ENCODE measurements around the gene FARP2. TPM values are rescaled to one million over a fixed set of nuclear protein-coding genes. Genes with fewer than 3 reads are reported as not detected.
"Not testable (repeated sequence)": the region's sequence is repeated elsewhere in the genome, so short reads cannot be mapped to it uniquely, and the experiment has no call there.

FARP2 gene
- total and polyA plus RNA-seq, 10 of the 15 experiments (the other 5 are each of a cell fraction or from before 2014, with no cell fraction given), result 5.5 to 67.5 (median 36.8) TPM

DNA sequence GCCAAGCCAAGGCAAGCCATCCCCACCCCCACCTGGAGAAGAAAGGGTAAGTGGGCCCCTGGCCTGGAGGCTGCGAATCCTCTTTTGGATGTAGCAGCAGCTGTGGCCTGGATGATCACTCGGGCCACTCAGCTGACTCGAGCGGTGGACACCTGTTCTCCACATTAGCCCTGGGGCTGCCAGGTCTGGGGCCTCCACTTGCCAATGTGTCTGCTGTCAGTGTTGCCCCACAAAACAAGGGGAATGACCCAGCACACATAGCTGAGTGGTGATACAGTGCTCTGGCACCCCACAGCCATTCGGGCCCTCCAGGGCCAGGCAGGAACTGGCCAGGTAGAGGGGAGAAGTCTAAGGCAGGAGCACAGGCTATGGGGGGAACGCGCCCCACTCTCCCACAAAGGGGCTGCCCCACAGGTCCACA is 149.7 kb downstream of the FARP2 start:
- intact Hi-C loops (cut with micrococcal nuclease; ENCODE audit: unreplicated experiment) (loop anchor here (5.0 kb wide), 2 partner anchors 107 to 148 kb away; partner anchors contain the start of gene FARP2), in situ Hi-C loops (cut with MboI) (no loop called here)
- 97% methylated on average over 7 of the region's 7 CpGs for WGBS (ENCODE audit: insufficient coverage, insufficient replicate concordance, low lambda C conversion rate, missing lambda C conversion rate)
- peaks cover 0 to 4% of the 10 kb centered on the region in 2 experiments; a peak in 3 of 4 replicates for H3K36me3 ChIP-seq (ENCODE audit: control insufficient read depth in 2 of 2, insufficient read depth in 2 of 2, low read length in 1 of 2)
- TF ChIP-seq NFIC (IDR thresholded peaks at IDR 0.05; ENCODE audit: low read depth, low read length) (no peak), SRF (IDR thresholded peaks at IDR 0.05; ENCODE audit: low read depth in 2 of 2, low read length in 2 of 2) (no peak)
- H3K4me2 ChIP-seq (ENCODE audit: control insufficient read depth, insufficient read depth), result peak overlapping the region; percentile 60; the same call in 1 of the 2 replicates
- POLR2A ChIA-PET, result no interaction called here
- no peaks in the 10 kb centered on the region for H3K9me3 ChIP-seq (replicated peaks; ENCODE audit: control insufficient read depth, insufficient read depth, low read length)
- no peak overlapping the region for H2AFZ ChIP-seq (ENCODE audit: control insufficient read depth, low read depth, low read length)
- peak overlapping the region; percentile 22; the same call in 1 of the 2 replicates for H3K9ac ChIP-seq (ENCODE audit: control insufficient read depth, insufficient read depth, low read length)
- peaks cover 2% of the 10 kb centered on the region; the same call in 1 of the 2 replicates for H4K20me1 ChIP-seq (ENCODE audit: control insufficient read depth, insufficient read depth)
- ATAC-seq (no peak), FAIRE-seq (no peak), DNase-seq (ENCODE audit: low read depth, low spot score) (no peak)
- H3K79me2 ChIP-seq (ENCODE audit: control insufficient read depth, insufficient read depth, low read length), result peaks cover 33% of the 10 kb centered on the region
- RAD21 ChIA-PET (ENCODE audit: unreplicated experiment), result no interaction called here
- SMC1A ChIA-PET (ENCODE audit: uncharacterized antibody, unreplicated experiment), result interaction anchor here (2.0 kb wide), 1 partner anchor 10 kb away, joined by 7 read pairs; no protein-coding TSS in a partner anchor
- no peaks in the 10 kb centered on the region for H3K27me3 ChIP-seq (replicated peaks in 1 of 2; ENCODE audit: control insufficient read depth in 2 of 2, insufficient read depth in 2 of 2, low read length in 1 of 2)
- no peak overlapping the region for H3K27ac ChIP-seq (ENCODE audit: control insufficient read depth, insufficient read depth)
- peaks cover 16% of the 10 kb centered on the region for H3K4me1 ChIP-seq (ENCODE audit: control insufficient read depth, insufficient read depth, low read length)
- H3K4me3 ChIP-seq, result no peak overlapping the region
- BruUV-seq (replicated peaks), result no TSS peak
- CTCF ChIA-PET, result no interaction called here

DNA sequence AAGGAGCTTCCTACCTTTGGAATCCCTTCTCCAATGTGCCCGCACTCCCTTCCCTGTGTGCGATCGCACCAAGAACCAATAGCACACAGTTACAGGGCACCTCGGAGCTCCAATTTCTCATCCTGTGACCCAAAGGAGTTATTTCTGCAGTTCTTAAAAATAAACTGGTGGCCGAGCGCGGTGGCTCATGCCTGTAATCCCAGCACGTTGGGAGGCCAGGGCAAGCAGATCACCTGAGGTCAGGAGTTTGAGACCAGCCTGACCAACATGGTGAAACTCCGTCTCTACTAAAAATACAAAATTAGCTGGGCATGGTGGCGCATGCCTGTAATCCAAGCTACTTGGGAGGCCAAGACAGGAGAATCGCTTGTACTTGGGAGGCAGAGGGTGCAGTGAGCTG is 150.2 kb downstream of the FARP2 start:
- intact Hi-C loops (cut with micrococcal nuclease; ENCODE audit: unreplicated experiment), result loop anchor here (5.0 kb wide), 2 partner anchors 106 to 149 kb away; partner anchors contain the start of gene FARP2
- H3K27me3 ChIP-seq (replicated peaks in 1 of 2; ENCODE audit: control insufficient read depth in 2 of 2, insufficient read depth in 2 of 2, low read length in 1 of 2); H2AFZ ChIP-seq (ENCODE audit: control insufficient read depth, low read depth, low read length); POLR2A ChIA-PET; H3K27ac ChIP-seq (ENCODE audit: control insufficient read depth, insufficient read depth); H3K36me3 ChIP-seq (ENCODE audit: control insufficient read depth in 2 of 2, insufficient read depth in 2 of 2, low read length in 1 of 2); H4K20me1 ChIP-seq (ENCODE audit: control insufficient read depth, insufficient read depth); RAD21 ChIA-PET (ENCODE audit: unreplicated experiment); CTCF ChIA-PET; FAIRE-seq; DNase-seq (ENCODE audit: low read depth, low spot score); BruUV-seq (replicated peaks); in situ Hi-C loops (cut with MboI); ATAC-seq; H3K9me3 ChIP-seq (replicated peaks; ENCODE audit: control insufficient read depth, insufficient read depth, low read length): not testable (repeated sequence)
- peak overlapping the region; percentile 86 for H3K4me2 ChIP-seq (ENCODE audit: control insufficient read depth, insufficient read depth)
- H3K79me2 ChIP-seq (ENCODE audit: control insufficient read depth, insufficient read depth, low read length), result peaks cover 33% of the 10 kb centered on the region
- SMC1A ChIA-PET (ENCODE audit: uncharacterized antibody, unreplicated experiment), result interaction anchor here (0.7 to 2.0 kb wide), 5 partner anchors 9 to 148 kb away, joined by 3 to 7 read pairs (median 3); no protein-coding TSS in a partner anchor
- H3K4me3 ChIP-seq, result peak overlapping the region; percentile 98; the same call in 1 of the 2 replicates
- peaks cover 16% of the 10 kb centered on the region for H3K4me1 ChIP-seq (ENCODE audit: control insufficient read depth, insufficient read depth, low read length)
- peak overlapping the region; percentile 22; the same call in 1 of the 2 replicates for H3K9ac ChIP-seq (ENCODE audit: control insufficient read depth, insufficient read depth, low read length)
- WGBS (ENCODE audit: insufficient coverage, insufficient replicate concordance, low lambda C conversion rate, missing lambda C conversion rate), result 98% methylated on average over 11 of the region's 11 CpGs

Measured in GM12878 (cell line).